Dendritic cell treated with granulocyte-macrophage colony-stimulating factor and Interleukin-4, amounts not matched to agents 40 ng/mL and 50 ng/mL, for 4 days (primary cell): ENCODE results near the gene B3GAT3.
"Not testable (repeated sequence)": the region's sequence is repeated elsewhere in the genome, so short reads cannot be mapped to it uniquely, and the experiment has no call there.

ENCODE experiments used
- H3K27ac Mint-ChIP-seq: one replicate; pipeline ENCODE4 v1.8.0; 2022; ENCODE audit warnings: mild to moderate bottlenecking, mixed read lengths
- H3K27me3 Mint-ChIP-seq: one replicate; pipeline ENCODE4 v1.8.0; 2022; ENCODE audit warnings: mild to moderate bottlenecking, mixed read lengths
- H3K36me3 Mint-ChIP-seq: one replicate; pipeline ENCODE4 v1.8.0; 2022; ENCODE audit warnings: low read depth, mixed read lengths
- H3K4me1 Mint-ChIP-seq: one replicate; pipeline ENCODE4 v1.8.0; 2022; ENCODE audit warnings: low read depth, mixed read lengths
- H3K4me3 Mint-ChIP-seq: one replicate; pipeline ENCODE4 v1.8.0; 2022; ENCODE audit warnings: mild to moderate bottlenecking, moderate library complexity, mixed read lengths
- H3K9me3 Mint-ChIP-seq: one replicate; pipeline ENCODE4 v1.8.0; 2022; ENCODE audit warnings: mixed read lengths
- intact Hi-C: fragments of 100-400 bp; cut with micrococcal nuclease; formaldehyde crosslinking; loops from one replicate; pipeline ENCODE4 v1.15.0; 2022

B3GAT3 gene

DNA sequence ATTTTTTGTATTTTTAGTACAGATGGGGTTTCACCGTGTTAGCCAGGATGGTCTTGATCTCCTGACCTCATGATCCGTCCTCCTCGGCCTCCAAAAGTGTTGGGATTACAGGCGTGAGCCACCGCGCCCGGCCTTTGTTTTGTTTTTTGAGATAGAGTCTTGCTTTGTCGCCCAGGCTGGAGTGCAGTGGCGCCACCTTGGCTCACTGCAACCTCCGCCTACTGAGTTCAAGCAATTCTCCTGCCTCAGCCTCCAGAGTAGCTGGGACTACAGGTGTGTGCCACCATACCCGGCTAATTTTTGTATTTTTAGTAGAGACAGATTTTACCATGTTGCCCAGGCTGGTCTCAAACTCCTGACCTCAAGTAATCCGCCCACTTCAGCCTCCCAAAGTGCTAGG is 28.5 kb upstream of the B3GAT3 start:
- intact Hi-C loops, H3K27me3 Mint-ChIP-seq, H3K4me3 Mint-ChIP-seq, H3K9me3 Mint-ChIP-seq: not testable (repeated sequence)
- Mint-ChIP-seq H3K4me1 (peaks cover 41% of the 10 kb centered on the region), H3K27ac (peak overlapping the region; percentile 43), H3K36me3 (peaks cover 53% of the 10 kb centered on the region)

DNA sequence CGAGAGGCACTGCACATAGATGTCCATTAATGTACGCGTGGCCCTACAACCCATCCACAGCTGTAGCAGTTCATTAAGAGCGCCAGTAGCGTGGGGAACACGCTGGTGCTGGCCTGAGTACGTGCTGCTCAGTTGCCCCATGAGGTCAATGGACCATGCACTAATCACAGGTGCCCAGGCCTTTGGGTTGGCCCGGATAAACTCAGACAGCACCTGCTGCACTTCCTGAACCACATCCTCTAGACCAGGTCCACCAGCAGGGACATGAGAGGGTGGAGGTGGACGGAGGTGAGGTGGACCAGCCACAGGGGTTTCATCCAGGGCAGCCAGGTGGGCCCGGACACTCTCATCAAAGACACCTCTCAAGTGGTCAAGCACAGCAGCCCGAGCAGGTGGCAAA is 27.7 kb upstream of the B3GAT3 start:
- peaks cover 48% of the 10 kb centered on the region for H3K4me1 Mint-ChIP-seq
- H3K27ac Mint-ChIP-seq, result no peak overlapping the region
- H3K36me3 Mint-ChIP-seq, result peaks cover 56% of the 10 kb centered on the region
- intact Hi-C loops, result no loop called here
- H3K4me3 Mint-ChIP-seq, result no peak overlapping the region
- H3K9me3 Mint-ChIP-seq, result no peaks in the 10 kb centered on the region
- H3K27me3 Mint-ChIP-seq, result no peaks in the 10 kb centered on the region

DNA sequence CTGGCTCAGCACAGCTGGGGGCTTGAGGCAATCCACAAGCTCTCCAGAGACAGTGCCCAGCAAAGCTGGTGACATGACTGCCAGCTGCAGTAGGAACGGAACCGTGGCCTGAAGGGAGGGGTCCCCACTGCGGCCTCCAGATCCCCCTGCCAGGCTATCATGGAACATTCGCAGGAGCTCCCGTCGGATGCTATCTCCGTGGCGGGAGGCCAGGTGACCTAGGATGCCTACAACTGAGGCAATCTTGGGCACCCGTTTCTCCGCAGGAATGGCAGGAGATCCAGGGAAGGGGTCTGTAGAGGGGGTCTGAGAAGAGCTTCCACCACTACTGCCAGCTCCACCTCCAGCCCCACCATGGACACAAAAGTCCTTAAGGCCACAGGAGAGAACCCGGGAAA is 27.2 kb upstream of the B3GAT3 start:
- H3K9me3 Mint-ChIP-seq, result no peaks in the 10 kb centered on the region
- H3K36me3 Mint-ChIP-seq, result peaks cover 61% of the 10 kb centered on the region
- H3K27me3 Mint-ChIP-seq, result no peaks in the 10 kb centered on the region
- intact Hi-C loops, result no loop called here
- peaks cover 52% of the 10 kb centered on the region for H3K4me1 Mint-ChIP-seq
- no peak overlapping the region for H3K27ac Mint-ChIP-seq
- H3K4me3 Mint-ChIP-seq, result no peak overlapping the region

DNA sequence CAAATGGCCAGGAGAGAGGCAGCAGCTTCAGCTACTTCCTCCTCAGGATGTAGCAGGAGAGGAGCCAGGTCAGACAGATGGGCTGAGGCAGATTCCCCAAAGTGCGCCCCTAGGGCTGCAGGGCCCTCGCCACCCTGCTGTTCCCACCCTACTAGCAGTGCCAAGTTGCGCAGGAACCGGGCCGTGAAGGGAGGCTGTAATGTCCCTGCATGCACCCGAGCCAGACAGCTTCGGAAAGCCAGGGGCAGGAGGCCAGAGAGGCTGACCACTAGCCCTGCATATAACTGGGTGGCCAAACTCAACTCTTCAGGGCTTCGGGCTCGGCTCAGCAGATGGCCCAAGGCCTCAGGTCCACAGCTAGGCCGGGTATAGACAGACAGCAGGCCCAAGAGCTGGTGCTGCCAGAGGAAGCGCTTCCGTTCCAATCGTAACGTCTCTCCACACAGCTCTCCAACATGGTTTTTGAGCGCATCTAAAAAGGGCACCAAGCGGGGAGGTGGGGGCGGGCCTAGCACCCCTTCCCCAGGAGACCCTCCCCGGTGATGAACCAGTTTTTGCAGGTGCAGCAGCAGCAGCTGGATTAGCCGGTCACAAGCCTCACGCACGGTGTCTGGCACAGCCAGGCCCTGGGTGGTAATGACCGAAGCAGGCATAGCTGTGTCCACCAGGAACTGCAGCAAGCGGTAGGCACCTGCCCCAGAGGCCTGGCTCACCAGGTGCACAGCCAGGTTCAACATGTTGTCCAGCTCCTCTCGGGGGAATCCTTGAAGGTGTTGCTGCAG is 26.6 kb upstream of the B3GAT3 start:
- H3K4me3 Mint-ChIP-seq, result no peak overlapping the region
- no peak overlapping the region for H3K27ac Mint-ChIP-seq

DNA sequence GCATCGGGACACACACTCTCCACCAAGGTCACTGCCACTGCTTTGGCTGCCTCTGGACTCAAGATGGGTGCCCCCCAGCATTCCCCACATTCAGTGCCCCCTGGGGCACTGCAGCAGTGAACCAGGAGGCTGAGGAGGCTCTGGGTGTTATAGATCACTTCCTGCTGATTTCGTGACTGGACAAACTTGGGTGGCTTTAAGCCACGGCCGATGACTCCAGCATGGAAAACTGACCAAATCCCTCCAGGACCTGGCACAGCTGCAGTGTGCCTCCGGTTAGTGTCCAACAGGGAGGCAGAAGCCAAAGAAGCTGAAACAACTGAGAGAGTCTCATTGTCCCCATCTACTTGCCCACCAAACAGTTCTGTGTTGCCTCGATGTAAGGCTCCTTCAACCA is 25.8 kb upstream of the B3GAT3 start:
- Mint-ChIP-seq H3K4me1 (peaks cover 46% of the 10 kb centered on the region), H3K27ac (no peak overlapping the region), H3K4me3 (no peak overlapping the region), H3K9me3 (no peaks in the 10 kb centered on the region), H3K27me3 (no peaks in the 10 kb centered on the region), H3K36me3 (peaks cover 69% of the 10 kb centered on the region)
- intact Hi-C loops, result no loop called here

More for the DNA sequence above, 26.6 kb upstream of the B3GAT3 start:
- no peaks in the 10 kb centered on the region for H3K9me3 Mint-ChIP-seq
- peaks cover 48% of the 10 kb centered on the region for H3K4me1 Mint-ChIP-seq
- intact Hi-C loops, result no loop called here
- peaks cover 67% of the 10 kb centered on the region for H3K36me3 Mint-ChIP-seq
- no peaks in the 10 kb centered on the region for H3K27me3 Mint-ChIP-seq

DNA sequence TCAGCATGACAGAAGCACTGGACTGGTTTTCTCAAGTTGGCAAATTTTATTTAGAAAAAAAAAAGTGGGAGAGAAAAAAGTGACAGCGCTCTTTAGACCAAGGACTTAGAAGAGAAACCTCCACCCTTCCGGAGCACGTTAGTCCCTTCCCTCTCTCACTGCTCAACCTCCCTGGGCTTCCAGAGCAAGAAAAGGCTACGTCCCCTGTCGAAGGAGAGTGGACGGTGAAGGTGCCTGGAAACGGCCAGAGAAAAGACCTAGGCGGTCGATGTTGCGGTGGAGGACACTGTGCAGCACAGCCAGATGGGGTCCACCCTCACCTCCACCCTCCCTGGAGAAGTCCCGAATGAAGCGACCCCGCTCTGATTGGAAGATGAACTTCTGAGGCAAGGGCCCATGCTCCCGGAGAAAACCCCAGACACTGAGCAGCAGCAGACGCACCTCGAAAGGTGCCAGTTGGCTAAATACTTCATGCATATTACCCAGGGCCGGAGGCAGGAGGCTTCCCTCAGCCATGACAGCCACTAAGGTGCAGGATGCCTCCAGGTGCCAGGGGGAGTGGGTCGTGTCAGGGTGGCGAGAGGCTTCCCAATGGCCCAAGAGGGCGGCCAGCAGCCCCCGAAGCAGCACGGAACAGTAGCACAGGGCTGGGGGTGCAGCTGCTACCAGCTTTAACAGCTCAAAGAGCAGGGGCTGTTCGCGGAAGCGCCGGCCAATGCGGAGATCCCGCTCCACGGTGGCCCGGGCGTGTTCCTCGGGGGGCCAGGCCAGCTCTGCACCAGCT is 25.2 kb upstream of the B3GAT3 start:
- peak overlapping the region; percentile 95 for H3K4me3 Mint-ChIP-seq
- H3K27ac Mint-ChIP-seq, result peak overlapping the region; percentile 93
- H3K27me3 Mint-ChIP-seq, result no peaks in the 10 kb centered on the region
- H3K36me3 Mint-ChIP-seq, result peaks cover 70% of the 10 kb centered on the region
- H3K4me1 Mint-ChIP-seq, result peaks cover 40% of the 10 kb centered on the region
- intact Hi-C loops, result loop anchor here (1.0 kb wide), 1 partner anchor 46 kb away; the partner anchor contains the start of gene MTA2
- H3K9me3 Mint-ChIP-seq, result no peaks in the 10 kb centered on the region

DNA sequence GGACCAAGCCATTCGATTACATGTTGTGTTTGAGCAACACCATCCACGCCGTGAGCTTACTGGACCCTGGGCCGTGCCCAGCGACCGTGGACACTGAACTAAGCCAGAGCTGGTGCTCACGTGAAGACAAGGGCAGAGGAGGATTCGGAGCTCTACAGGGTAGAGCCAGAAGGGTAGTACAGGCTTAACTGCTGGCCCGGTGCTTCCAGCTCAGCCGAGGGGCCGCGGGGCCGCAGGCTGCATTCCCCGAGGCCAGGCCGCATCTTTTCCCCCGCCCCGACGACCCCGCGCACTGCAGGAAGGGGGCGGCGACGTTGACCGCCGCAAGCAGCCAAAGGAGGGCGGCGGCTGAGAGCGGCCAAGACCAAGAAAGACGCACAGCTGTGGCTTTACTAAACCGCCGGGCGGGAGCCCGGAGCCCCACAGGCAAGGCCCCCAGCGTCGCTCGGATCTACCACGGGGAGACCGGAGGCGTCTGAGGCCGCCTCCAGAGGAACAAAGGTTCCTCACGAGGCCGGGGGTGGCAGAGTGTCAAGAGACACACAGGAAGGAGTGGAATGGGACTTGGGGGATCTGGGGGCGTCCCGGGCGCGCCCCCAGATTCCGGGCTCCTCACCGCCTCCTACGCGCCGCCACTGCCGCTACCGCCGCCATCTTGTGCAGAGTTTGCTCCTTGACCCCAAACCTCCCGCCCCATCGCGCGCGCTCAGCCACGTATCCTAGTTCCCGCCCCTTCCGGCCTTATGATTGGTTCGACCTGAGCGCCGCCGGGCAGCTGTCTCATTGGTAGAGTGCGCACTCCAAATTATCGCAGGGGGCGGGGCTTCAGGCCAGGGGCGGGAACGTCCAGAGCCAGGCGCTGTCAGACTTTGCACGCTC is 24.4 kb upstream of the B3GAT3 start, which contains the start of gene GANAB:
Gene GANAB, minus strand, starts transcription at position 668 of the 879 bp plus-strand sequence. Its CDS starts 14 bp downstream, at position 654.
- Mint-ChIP-seq H3K36me3 (peaks cover 74% of the 10 kb centered on the region), H3K4me3 (peak within 1 kb of the TSS; percentile 95), H3K27ac (peak within 1 kb of the TSS; percentile 93), H3K9me3 (no peaks in the 10 kb centered on the region), H3K4me1 (peaks cover 39% of the 10 kb centered on the region), H3K27me3 (no peaks in the 10 kb centered on the region)
- intact Hi-C loops, result loop anchor here (1.0 kb wide), 1 partner anchor 45 kb away; the partner anchor contains the start of gene MTA2

DNA sequence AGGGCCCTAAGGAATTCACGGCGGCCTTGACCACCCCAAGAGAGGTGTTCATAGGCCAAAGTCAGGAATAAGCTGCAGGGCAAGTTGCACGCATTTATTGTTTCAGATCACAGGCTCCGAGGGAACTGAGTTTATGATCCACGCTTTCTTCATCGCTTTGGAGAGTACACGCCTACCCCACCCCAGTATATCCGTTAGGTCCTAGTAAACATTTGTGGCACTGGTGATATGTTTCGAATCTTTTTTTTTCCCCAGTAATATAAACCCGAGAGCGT is 23.8 kb upstream of the B3GAT3 start:
- H3K27ac Mint-ChIP-seq, result peak overlapping the region; percentile 93
- H3K9me3 Mint-ChIP-seq, result no peaks in the 10 kb centered on the region
- peak overlapping the region; percentile 95 for H3K4me3 Mint-ChIP-seq
- intact Hi-C loops, result no loop called here
- peaks cover 35% of the 10 kb centered on the region for H3K4me1 Mint-ChIP-seq
- peaks cover 77% of the 10 kb centered on the region for H3K36me3 Mint-ChIP-seq
- no peaks in the 10 kb centered on the region for H3K27me3 Mint-ChIP-seq

DNA sequence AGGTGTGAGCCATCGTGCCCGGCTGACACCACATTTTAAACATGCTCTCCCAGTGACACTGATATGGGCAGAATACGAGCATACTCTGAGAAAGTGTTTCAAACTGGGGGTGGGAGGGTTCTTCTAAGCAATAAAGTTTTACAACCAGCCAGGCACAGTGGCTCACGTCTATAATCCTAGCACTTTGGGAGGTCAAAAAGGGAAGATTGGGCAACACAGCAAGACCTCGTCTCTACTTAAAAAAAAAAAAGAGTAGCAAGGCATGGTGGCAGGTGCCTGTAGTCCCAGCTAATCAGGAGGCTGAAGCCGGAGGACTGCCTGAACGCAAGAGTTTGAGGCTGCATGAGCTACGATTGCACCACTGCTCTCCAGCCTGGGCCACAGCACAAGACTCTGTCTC is 22.4 kb upstream of the B3GAT3 start:
- peaks cover 40% of the 10 kb centered on the region for H3K4me1 Mint-ChIP-seq
- no peak overlapping the region for H3K27ac Mint-ChIP-seq
- no peaks in the 10 kb centered on the region for H3K9me3 Mint-ChIP-seq

DNA sequence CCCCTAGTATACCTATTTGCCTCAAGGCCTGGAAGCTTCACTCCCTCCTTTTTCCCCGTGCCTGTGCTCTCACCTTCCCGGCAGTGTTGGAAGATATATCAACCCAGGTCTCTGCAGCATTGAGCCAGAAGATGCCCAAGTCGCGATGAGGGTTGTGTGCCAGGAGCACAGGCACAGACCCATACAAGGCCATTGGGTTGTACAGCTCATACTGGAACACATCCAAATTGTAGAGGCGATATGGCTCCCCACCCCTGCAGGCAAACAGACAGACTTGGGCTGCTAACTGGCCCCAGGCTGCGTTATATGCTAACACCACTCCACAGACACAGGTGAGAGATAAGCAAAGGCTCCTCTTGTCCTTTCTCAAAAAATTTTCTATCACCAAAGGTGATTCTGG is 10.7 kb upstream of the B3GAT3 start:
- H3K27ac Mint-ChIP-seq, result peak overlapping the region; percentile 11
- peaks cover 93% of the 10 kb centered on the region for H3K36me3 Mint-ChIP-seq
- intact Hi-C loops, result no loop called here
- H3K27me3 Mint-ChIP-seq, result no peaks in the 10 kb centered on the region
- H3K9me3 Mint-ChIP-seq, result no peaks in the 10 kb centered on the region
- no peak overlapping the region for H3K4me3 Mint-ChIP-seq
- H3K4me1 Mint-ChIP-seq, result peaks cover 10% of the 10 kb centered on the region

More for the DNA sequence above, 22.4 kb upstream of the B3GAT3 start:
- Mint-ChIP-seq H3K4me3 (no peak overlapping the region), H3K36me3 (peaks cover 75% of the 10 kb centered on the region), H3K27me3 (no peaks in the 10 kb centered on the region)
- intact Hi-C loops, result no loop called here

DNA sequence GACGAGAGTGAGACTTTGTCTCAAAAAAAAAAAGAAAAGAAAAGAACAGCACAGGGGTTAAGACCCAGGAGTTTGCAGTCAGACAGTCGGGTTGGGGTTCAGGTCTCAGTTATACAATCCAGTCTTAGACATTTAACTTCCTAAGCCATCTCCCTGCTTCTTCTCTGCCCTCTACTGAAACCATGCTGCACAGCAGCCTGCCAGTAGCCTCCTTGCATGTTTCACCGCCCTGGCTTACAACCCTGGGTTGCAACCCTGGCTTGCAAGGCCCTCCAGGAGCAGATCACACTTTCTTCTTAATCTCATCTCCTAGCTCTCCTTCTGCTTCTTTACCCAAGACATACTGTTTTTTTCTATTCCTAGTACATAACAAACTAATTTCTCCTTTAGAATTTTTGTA is 5.9 kb upstream of the B3GAT3 start:
- intact Hi-C loops, result no loop called here
- H3K27ac Mint-ChIP-seq, result no peak overlapping the region
- peaks cover 90% of the 10 kb centered on the region for H3K36me3 Mint-ChIP-seq
- H3K4me1 Mint-ChIP-seq, result no peaks in the 10 kb centered on the region
- H3K9me3 Mint-ChIP-seq, result no peaks in the 10 kb centered on the region
- no peaks in the 10 kb centered on the region for H3K27me3 Mint-ChIP-seq
- no peak overlapping the region for H3K4me3 Mint-ChIP-seq

DNA sequence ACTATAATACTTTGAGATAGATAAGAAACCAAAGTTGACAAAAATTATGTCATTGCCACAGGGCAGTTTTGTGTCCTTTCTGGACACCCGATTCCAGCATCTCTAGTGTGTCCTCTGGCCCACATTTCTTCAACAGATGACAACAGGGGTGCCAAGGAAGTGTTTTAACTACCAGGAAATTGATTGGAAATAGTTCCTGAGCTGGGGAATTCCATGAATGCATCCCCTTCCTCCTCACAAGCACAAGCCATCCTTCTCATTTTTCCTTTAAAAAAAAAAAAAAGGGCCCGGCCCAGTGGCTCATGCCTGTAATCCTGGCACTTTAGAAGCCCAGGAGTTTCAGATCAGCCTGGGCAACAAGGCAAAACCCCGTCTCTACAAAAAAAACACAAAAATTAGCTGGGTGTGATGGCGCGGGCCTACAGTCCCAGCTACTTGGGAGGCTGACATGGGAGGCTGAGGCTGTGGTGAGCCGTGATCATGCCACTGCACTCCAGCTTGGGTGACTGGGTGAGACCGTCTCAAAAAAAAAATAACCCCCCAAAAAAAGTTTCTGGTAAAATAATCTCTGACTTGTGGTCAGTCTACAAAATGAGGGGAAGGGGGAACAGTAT is 797 bp upstream of the B3GAT3 start:
- H3K4me1 Mint-ChIP-seq, result peaks cover 27% of the 10 kb centered on the region
- peaks cover 56% of the 10 kb centered on the region for H3K36me3 Mint-ChIP-seq
- no peaks in the 10 kb centered on the region for H3K9me3 Mint-ChIP-seq
- intact Hi-C loops, result no loop called here
- no peaks in the 10 kb centered on the region for H3K27me3 Mint-ChIP-seq
- peak overlapping the region; percentile 98 for H3K4me3 Mint-ChIP-seq
- peak overlapping the region; percentile 94 for H3K27ac Mint-ChIP-seq

DNA sequence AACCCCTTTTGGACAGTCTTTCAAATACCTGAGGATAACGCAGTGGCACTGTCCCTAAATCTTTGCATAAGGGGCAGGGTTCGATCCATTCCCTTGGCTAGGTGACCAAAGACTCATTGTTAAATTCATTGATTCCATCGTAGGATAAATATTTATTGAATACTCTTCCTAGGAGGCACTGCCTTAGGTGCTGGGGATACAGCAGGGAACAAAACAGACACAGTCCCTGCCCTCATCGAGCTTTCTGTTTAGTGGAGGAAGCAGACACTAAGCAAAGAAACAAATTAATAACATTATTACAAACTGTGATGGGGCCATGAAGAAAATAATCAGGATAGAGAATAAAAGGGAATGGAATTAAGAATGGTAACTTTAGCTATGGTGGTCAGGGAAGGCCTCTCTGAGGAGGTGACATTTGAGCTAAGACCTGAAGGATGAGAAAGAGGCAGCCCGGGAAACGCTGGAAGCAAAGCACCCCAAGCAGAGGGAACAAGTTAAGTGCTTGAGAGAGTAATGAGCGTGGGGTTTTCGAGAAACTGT is 689 bp downstream of the B3GAT3 start:
- Mint-ChIP-seq H3K9me3 (no peaks in the 10 kb centered on the region), H3K4me1 (peaks cover 27% of the 10 kb centered on the region), H3K36me3 (peaks cover 56% of the 10 kb centered on the region), H3K4me3 (peak overlapping the region; percentile 98), H3K27me3 (no peaks in the 10 kb centered on the region), H3K27ac (peak overlapping the region; percentile 94)
- intact Hi-C loops, result no loop called here
